ENCODE data around the gene ADGRA3.

- no peak for TF ChIP-seq CTCF (conservative IDR thresholded peaks at IDR 0.05; ENCODE audit: low read length)
- no peak for TF ChIP-seq EZH2phosphoT487 (IDR thresholded peaks at IDR 0.05; ENCODE audit: borderline replicate concordance)
Measured at GRCh38 chr4:22514481-22514880, 1.4 kb downstream of the ADGRA3 start.
